Activated T-helper 1 cell treated with anti-CD3 and anti-CD28 coated beads, Interleukin-2, amount 50 U/mL, for 16 hours (primary cell): ENCODE data around the gene FBXO31.
"Not testable (repeated sequence)": the region's sequence is repeated elsewhere in the genome, so short reads cannot be mapped to it uniquely, and the experiment has no call there.

Experiments
- DNase-seq, 2 donors: peaks; one replicate each; pipeline ENCODE4 v3.0.0-alpha.2; 2020; ENCODE audit warnings: low read depth in 1 of 2, low spot score in 1 of 2

Gene FBXO31

GRCh38 chr16:87387942-87388817, 4.6 kb upstream of the FBXO31 start:
- DNase-seq = peak; percentile 63 to 78

GRCh38 chr16:87384875-87385167, 1.2 kb upstream of the FBXO31 start:
- not testable (repeated sequence) for DNase-seq

- peak in 1 of 2 donors; percentile 37 for DNase-seq
Measured at GRCh38 chr16:87384162-87384874, 742 bp upstream of the FBXO31 start.

DNA sequence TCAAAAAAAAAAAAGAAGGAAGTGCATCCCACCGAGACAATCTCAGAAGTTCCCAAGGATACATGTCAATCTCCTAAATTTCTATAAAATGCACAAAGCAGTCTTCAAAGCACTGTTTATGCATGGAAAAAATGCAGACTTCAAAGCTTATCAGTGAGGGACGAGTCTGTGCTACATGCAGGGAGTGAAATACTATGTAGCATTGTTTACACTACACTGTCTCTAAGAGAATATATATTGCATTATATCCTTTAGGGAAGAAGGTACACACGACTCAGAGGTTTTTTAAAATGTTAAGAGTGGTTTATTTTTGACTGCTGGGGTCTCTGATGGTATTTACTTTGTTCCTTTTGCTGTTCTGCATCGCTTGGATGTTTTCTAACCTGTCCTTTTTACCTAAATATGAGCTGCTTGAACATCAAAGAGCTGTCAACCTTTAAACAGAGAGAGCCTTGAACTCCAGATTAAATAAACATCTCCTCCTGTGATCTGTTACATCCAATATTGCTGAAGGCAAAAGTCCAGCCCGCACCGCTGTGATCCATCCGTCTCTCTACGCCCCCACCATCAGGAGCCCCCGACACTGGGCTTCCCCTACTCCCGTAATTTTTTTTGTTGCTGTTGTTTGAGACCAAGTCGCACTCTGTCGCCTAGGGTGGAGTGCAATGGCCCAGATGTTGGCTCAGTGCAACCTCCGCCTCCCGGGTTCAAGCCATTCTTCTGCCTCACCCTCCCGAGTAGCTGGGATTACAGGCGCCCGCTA, 1.4 kb downstream of the FBXO31 start:
- DNase-seq = no peak

DNA sequence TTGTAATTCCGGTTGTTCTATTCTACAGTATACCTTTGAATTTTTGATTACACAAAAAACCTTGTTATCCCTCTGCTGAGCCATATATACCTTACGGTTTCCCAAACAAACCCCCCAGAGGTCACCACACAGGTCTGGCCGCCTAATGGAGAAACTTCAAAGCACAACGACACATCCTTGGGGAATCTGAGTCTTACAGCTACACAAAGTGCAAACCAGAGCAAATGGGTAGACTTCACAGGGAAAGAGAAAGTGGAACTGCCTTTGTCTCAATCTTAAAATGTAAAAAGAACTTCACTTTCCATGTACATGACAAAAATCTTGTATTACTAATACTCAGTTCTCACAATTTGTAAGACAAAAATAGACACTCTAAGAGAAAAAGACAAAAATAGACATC, 2.7 kb downstream of the FBXO31 start:
- no peak for DNase-seq

- DNase-seq = no peak
Measured at GRCh38 chr16:87380403-87380802, 3.2 kb downstream of the FBXO31 start.

DNA sequence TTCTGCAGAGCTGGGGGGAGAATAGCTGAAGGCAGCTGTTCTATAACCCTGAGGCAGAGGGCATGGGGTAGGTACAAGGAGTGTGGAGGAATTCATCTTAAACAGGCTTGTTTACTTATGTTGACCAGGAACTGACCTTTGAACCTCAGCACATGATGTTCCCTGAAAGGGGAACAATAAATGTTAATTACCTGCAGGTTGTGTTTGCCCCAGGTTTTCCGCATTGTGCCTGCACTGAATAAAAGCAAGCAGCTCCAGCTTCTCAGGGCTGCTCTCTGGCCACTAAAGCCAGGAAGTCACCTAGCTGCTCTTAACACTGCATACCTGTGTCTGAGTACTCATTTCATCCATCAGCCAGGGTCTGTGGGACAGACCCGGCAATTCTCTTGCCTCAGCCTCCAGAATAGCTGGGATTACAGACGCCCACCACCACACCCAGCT, 4.2 kb downstream of the FBXO31 start:
- not testable (repeated sequence) for DNase-seq

- DNase-seq = no peak
Measured at GRCh38 chr16:87376660-87377059, 6.9 kb downstream of the FBXO31 start.

GRCh38 chr16:87375426-87376135, 8.0 kb downstream of the FBXO31 start:
- DNase-seq = no peak

DNA sequence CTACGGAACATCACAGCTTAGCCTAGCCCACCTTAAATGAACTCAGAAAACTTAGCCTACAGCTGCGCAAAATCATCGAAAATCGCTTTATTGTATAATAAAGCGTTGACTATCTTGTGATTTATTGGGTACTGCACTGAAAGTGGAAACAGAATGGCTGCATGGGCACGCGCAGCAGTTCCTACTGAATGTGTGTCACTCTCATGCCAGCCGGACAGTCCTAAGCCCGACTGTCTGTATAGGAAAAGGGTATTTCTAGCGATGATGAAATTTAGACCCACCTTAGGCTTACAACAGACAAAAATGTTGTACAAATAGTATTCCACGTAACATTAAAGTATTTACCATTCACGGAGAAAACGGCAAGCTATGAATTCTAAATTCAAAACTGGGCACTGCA, 9.3 kb downstream of the FBXO31 start:
- no peak for DNase-seq

DNA sequence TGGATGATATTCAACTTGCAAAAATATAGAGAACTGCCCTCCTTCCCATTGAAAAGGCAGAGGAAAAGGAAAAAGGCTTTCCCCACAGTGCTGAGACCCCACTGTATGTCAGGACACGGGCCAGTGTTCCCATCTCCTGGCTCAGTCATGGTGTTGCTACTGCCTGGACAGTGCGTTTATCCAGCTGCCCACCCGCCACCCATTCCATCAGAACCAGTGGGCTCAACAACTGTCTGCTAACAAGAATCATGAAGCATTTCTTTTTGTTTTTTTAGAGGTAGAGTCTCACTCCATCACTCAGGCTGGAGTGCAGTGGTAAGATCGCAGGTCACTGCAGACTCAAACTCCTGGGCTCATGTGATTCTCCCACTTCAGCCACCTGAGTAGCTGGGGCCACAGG, 11.3 kb downstream of the FBXO31 start:
- no peak for DNase-seq

GRCh38 chr16:87371261-87371866, 12.2 kb downstream of the FBXO31 start:
- no peak for DNase-seq

- DNase-seq = no peak
Measured at GRCh38 chr16:87369796-87370719, 13.5 kb downstream of the FBXO31 start.

- DNase-seq = no peak
Measured at GRCh38 chr16:87369117-87369765, 14.3 kb downstream of the FBXO31 start.

DNA sequence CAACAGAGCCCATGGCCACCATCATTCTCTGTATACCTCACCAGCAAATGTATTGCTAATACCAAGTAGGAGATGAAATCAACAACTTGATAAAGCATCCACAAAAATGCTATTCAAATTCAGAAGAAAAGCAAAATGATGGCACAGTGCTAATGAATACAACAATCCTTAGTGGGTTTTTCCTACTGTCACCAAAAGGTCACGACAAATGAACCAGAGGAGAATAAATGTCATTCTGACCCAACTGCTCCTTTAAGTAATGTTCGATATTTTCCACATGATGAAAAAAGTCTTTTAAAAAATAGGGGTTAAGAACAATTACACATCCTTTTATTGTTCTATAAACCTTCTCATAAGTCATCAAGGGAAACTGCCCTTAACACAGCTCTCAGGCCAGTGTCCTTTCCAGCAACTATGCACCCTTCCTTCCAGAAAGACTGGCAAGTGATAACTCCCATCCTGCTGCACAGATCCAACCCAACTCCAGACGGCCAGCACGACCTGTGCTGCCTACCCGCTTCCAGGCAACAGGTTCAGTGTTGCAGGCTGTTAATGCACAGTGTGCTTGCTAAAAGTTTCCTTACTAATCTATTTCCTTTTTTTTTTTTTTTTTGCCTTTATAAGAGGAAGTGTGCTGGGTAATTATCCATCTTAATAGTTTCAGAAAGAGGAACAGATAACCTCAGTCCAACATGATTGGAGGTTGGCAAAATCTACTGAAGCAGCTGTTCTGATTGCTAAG, 15.4 kb downstream of the FBXO31 start:
- DNase-seq = no peak

GRCh38 chr16:87367529-87367928, 16.0 kb downstream of the FBXO31 start:
- DNase-seq = no peak

GRCh38 chr16:87366930-87367329, 16.6 kb downstream of the FBXO31 start:
- DNase-seq = no peak

- no peak for DNase-seq
Measured at GRCh38 chr16:87366288-87366687, 17.3 kb downstream of the FBXO31 start.
